ENCODE measurements around the gene ALPL.

DNA sequence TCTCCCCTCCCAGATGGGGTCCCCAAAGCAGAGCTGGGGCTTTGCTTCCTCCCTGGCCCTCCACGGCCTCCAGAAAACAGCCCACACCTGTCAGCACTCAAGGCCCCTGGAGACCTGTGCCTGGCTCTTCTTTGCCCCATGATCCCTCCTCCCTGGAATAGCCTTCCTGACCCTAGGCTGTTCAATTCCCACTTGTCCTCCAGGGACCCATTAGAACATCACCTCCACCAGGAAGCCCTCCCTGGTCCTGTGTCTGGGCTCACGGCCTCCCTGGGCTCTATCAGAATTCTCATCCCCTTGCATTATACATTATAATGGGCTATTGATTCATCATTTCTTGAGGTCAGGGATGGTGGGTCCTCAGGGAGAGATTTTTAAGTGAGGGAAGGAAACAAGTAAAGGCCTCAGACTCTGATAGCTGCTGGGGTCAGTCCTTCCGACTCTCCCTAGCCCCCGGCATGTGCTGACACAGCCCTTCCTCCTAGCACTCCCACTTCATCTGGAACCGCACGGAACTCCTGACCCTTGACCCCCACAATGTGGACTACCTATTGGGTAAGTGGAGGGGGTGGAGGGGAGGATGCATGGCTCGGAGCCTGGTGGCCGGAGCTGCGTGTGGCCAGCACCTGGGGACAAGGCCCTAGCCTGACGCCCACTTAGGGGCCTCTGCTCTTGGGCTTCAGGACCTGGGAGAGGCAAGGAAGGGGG lies 60.8 kb downstream of the ALPL start:
- TF ChIP-seq, protein P1, sequence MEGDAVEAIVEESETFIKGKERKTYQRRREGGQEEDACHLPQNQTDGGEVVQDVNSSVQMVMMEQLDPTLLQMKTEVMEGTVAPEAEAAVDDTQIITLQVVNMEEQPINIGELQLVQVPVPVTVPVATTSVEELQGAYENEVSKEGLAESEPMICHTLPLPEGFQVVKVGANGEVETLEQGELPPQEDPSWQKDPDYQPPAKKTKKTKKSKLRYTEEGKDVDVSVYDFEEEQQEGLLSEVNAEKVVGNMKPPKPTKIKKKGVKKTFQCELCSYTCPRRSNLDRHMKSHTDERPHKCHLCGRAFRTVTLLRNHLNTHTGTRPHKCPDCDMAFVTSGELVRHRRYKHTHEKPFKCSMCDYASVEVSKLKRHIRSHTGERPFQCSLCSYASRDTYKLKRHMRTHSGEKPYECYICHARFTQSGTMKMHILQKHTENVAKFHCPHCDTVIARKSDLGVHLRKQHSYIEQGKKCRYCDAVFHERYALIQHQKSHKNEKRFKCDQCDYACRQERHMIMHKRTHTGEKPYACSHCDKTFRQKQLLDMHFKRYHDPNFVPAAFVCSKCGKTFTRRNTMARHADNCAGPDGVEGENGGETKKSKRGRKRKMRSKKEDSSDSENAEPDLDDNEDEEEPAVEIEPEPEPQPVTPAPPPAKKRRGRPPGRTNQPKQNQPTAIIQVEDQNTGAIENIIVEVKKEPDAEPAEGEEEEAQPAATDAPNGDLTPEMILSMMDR (IDR thresholded peaks at IDR 0.05; ENCODE audit: low read length), result no peak
- TF ChIP-seq EZH2 (IDR thresholded peaks at IDR 0.05; ENCODE audit: borderline replicate concordance, low read length), result no peak
